ENCODE results near the gene CCDC149.

CCDC149 gene

DNA sequence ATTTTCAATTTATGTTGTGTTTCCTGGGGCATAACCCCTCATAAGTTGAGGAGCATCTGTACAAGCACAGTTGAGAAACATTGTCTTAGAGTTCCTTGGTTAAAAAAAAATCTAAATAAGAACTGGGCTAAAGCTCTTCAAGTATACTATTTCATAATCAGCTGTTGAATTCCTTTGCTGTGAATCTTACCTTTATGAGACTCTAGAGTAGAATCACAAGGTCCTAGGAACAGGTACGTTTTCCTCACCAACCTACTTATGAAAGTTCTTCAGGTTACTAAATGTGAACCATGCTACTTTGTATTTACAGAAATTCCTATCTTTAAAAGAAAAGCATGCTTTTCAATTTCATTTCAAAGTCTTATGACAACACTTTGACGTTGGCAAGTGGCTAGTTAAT, 138.4 kb downstream of the CCDC149 start:
- Histone ChIP-seq H3K27ac (ENCODE audit: low read length) (no peak overlapping the region), H3K4me2 (ENCODE audit: low read depth, low read length) (no peak overlapping the region), H3K4me1 (ENCODE audit: low read length) (no peaks in the 10 kb centered on the region), H3K4me3 (ENCODE audit: low read length) (no peak overlapping the region), H3K9me2 (replicated peaks; ENCODE audit: insufficient read depth, low read length) (no peaks in the 10 kb centered on the region), H3K9me3 (replicated peaks; ENCODE audit: insufficient read depth, low read length) (no peaks in the 10 kb centered on the region), H3K9ac (ENCODE audit: low read length) (no peak overlapping the region), H4K20me1 (ENCODE audit: insufficient read depth, low read length) (no peaks in the 10 kb centered on the region), H2AFZ (ENCODE audit: low read length) (no peak overlapping the region), H3K36me3 (replicated peaks; ENCODE audit: insufficient read depth, low read length) (no peaks in the 10 kb centered on the region), H3K79me2 (ENCODE audit: low read length) (no peaks in the 10 kb centered on the region), H3K27me3 (replicated peaks; ENCODE audit: insufficient read depth, low read length) (no peaks in the 10 kb centered on the region), H3F3A (ENCODE audit: insufficient read depth, low read length) (no peaks in the 10 kb centered on the region)
- no peak for DNase-seq
- no peak for TF ChIP-seq EZH2 (optimal IDR thresholded peaks at IDR 0.05; ENCODE audit: low read depth, low read length)
- no peak for TF ChIP-seq CTCF (IDR thresholded peaks at IDR 0.05; ENCODE audit: low read length)
- no peak for TF ChIP-seq EZH2phosphoT487 (IDR thresholded peaks at IDR 0.05; ENCODE audit: low read length)

DNA sequence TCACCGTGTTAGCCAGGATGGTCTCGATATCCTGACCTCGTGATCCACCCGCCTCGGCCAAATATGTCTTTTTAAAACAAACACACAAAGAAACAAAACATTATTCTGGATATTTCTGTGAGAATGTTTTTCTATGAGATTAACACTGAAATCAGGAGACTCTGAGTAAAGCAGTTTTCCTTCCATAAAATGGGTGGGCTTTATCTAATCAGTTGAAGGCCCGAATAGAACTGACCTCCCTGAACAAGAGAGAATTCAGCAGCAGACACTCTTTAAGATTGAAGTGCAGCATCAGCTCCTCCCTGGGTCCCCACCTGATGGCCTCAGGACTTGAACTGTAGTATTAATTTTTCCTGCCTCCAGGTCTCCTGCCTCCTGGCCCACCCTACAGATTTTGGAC, 139.9 kb downstream of the CCDC149 start:
- no peak for DNase-seq
- Histone ChIP-seq H3K27ac (ENCODE audit: low read length) (no peak overlapping the region), H3K79me2 (ENCODE audit: low read length) (no peaks in the 10 kb centered on the region), H3K4me3 (ENCODE audit: low read length) (no peak overlapping the region), H3K9me2 (replicated peaks; ENCODE audit: insufficient read depth, low read length) (no peaks in the 10 kb centered on the region), H3K4me1 (ENCODE audit: low read length) (no peaks in the 10 kb centered on the region), H3K4me2 (ENCODE audit: low read depth, low read length) (no peak overlapping the region), H3K9me3 (replicated peaks; ENCODE audit: insufficient read depth, low read length) (no peaks in the 10 kb centered on the region), H3K36me3 (replicated peaks; ENCODE audit: insufficient read depth, low read length) (no peaks in the 10 kb centered on the region), H3F3A (ENCODE audit: insufficient read depth, low read length) (no peaks in the 10 kb centered on the region), H3K9ac (ENCODE audit: low read length) (no peak overlapping the region), H3K27me3 (replicated peaks; ENCODE audit: insufficient read depth, low read length) (no peaks in the 10 kb centered on the region), H2AFZ (ENCODE audit: low read length) (no peak overlapping the region), H4K20me1 (ENCODE audit: insufficient read depth, low read length) (no peaks in the 10 kb centered on the region)
- TF ChIP-seq EZH2 (optimal IDR thresholded peaks at IDR 0.05; ENCODE audit: low read depth, low read length) (no peak), CTCF (IDR thresholded peaks at IDR 0.05; ENCODE audit: low read length) (no peak), EZH2phosphoT487 (IDR thresholded peaks at IDR 0.05; ENCODE audit: low read length) (no peak)

DNA sequence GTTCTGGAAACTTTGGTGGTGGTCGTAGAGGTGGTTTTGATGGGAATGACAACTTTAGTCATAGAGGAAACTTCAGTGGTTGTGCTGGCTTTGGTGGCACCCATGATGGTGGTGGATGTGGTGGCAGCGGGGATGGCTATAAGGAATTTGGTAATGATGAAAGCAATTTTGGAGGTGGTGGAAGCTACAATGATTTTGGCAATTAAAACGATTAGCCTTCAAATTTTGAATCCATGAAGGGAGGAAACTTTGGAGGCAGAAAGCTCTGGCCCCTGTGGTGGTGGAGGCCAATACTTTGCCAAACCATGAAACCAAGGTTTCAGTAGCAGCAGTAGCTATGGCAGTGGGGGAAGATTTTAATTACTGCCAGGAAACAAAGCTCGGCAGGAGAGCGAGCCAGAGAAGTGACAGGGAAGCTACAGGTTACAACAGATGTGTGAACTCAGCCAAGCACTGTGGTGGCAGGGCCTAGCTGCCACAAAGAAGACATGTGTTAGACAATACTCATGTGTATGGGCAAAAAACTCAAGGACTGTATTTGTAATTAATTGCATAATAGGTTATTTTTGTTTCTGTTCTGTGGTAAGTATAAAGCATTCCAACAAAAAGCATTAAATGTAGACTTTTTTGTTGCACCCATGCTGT, 140.7 kb downstream of the CCDC149 start:
- Histone ChIP-seq H3K9me3 (replicated peaks; ENCODE audit: insufficient read depth, low read length) (no peaks in the 10 kb centered on the region), H3K27ac (ENCODE audit: low read length) (no peak overlapping the region), H3K4me3 (ENCODE audit: low read length) (no peak overlapping the region), H3K27me3 (replicated peaks; ENCODE audit: insufficient read depth, low read length) (no peaks in the 10 kb centered on the region), H3K4me2 (ENCODE audit: low read depth, low read length) (no peak overlapping the region), H3K79me2 (ENCODE audit: low read length) (no peaks in the 10 kb centered on the region), H3K36me3 (replicated peaks; ENCODE audit: insufficient read depth, low read length) (no peaks in the 10 kb centered on the region), H2AFZ (ENCODE audit: low read length) (no peak overlapping the region), H4K20me1 (ENCODE audit: insufficient read depth, low read length) (no peaks in the 10 kb centered on the region), H3K4me1 (ENCODE audit: low read length) (no peaks in the 10 kb centered on the region), H3K9me2 (replicated peaks; ENCODE audit: insufficient read depth, low read length) (no peaks in the 10 kb centered on the region), H3K9ac (ENCODE audit: low read length) (no peak overlapping the region), H3F3A (ENCODE audit: insufficient read depth, low read length) (no peaks in the 10 kb centered on the region)
- DNase-seq = no peak
- TF ChIP-seq EZH2 (optimal IDR thresholded peaks at IDR 0.05; ENCODE audit: low read depth, low read length) = no peak
- no peak for TF ChIP-seq EZH2phosphoT487 (IDR thresholded peaks at IDR 0.05; ENCODE audit: low read length)
- TF ChIP-seq CTCF (IDR thresholded peaks at IDR 0.05; ENCODE audit: low read length) = no peak
